ENCODE measurements around the gene FUT2.
"Not testable (repeated sequence)": the region's sequence is repeated elsewhere in the genome, so short reads cannot be mapped to it uniquely, and the experiment has no call there.

The FUT2 gene

DNA sequence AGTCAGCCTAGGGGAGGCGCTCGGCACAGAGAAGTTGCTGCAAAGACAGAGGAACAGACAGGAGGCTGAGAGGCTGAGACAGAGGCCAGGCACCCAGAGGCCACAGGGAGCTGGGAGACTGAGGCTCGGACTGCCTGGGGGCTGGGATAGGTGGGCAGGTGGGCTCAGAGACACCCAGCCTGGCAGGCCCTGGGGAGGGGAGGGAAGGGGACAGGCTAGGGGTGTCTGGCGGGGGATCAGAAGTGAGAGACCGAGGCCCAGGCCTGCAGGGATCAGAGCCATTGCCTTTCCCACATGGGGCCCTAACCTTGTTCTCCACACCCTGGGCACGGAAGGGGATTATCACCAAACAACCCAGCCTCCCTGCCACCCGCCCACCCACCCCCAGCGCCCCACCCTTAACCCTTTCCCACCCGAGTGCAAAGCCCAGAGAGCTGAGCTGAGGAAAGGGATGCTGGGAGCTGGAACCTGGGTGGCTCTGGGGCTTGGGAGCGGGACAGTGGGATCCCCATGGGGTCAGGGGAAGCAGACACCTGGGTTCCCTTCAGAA, 24.2 kb upstream of the FUT2 start:
- DNase-seq, result peak; percentile 84

DNA sequence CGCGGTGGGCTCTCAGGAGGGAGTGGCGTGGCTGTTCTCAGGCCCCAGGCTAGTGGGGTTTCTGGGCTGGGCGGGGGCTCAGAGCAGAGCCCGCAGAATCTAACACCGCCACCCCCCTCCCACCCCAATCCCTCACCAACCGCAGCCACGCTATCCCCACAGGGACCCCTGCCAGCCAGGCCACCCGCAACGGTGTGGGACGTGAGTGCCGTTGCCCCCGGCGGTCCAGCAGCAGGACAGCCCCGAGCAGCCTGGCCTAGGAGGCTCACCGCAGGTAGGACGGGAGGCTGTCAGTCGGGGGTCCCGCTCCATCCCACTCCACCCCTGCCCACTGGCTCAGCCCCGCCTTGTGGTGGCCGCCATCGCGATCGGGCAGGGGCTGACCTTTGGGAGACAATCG, 22.8 kb upstream of the FUT2 start, which contains the start of gene NTN5:
Gene NTN5, minus strand, starts transcription at position 24 of the 400 bp plus-strand sequence. CDS start 2,031 bp downstream, outside the sequence.
- DNase-seq, result no peak

DNA sequence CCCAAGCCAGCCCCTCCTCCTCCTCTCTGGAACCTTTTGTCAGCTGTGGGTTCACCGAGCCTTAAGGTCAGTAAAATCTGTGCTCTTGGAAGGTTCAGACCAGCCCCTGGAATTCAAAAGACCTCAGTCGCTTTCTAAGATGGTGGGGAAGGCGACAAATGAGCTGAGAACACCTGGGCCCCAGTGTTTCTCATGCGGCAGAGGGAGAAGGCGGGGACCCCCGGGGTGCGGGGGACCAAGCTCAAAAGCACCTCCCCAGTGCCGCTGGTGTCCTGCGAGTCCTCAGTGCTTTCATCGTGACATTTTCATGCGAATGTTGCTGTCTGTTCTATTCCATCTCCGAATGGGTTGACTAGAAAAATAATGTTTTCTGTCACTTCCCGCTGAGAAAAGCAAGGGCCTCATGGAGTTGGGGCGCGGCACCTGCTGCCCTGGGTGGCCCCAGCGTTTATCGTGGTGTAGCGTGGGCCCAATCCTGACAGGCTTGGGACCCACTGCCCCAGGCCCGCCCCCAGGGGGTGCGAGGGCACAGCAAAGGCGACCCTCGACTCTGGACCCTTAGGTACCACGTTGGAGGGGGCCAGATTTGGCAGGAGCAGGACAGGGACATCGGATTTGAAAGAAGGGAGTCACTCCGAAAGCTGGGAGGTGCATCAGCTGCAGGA, 22.2 kb upstream of the FUT2 start:
- no peak for DNase-seq

DNA sequence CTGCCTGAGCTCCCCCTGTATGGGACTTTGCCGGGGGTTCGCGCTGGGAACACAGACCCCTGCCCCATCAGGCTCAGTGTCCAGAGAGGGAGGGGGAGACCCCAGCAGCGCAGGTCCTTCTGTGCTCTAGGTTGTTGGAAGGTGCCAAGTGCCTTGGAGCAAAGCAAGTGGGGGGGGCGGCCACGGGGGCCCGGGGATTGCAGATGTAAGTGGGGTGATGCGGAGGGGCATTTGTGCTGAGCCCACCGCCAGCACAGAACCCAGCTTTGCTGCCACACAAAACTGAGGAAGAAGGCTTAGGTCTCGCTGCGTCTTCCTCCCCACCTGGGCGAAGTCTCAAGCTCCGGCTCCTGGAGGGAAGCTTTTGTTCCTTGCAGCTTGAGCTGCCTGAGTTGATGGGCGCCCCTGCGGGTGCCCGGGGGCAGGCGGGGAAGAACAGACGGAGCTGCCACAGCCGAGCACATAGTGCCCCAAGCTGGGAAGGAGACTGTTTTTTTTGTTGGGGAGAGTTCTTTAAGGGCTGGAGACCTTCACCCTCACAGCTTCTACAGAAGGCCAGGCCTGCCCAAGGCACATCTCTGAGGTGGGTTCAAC, 21.5 kb upstream of the FUT2 start:
- no peak for DNase-seq

DNA sequence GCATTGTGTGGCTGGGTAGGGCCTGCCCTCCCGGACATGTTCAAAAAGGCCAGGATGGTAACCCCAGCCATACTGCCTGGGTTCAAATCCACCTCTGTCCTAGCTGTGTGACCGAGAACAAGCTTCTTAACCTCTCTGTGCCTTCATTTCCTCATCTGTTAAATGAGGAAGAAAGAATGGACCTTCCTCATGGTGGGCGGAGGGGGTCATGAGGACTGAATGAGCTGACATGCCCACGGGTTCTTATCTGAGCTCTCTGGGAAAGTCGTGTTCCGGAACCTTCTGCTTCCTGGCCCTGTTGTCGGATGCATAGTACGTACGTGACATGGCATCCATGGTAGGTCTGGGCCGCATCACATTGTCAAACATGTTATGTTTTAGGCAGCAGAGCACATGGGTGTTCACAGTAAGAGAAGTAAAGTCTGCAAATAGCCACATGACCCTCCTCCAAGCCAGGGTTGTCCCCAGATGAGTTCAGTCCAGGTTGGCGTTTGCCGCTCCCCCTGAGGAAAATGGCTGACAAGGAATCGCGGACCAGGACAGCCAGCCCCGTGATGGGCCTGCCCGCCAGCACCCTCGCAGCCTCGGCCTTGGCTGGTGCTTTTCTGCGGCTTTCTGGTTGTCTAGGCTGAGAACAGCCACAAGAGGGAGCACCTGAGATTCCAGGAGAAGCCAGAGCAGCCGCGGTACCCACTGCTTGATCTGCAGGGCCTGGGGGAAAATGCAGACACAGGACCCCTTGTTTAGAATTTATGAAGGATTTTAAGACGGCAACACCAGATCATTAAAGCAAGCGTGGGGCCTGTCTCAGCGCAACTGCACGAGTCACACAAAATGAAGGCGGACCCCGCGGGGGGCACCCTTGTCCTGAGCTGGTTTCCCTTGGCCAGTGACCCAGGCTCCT, 20.6 kb upstream of the FUT2 start:
- DNase-seq, result peak; percentile 92

DNA sequence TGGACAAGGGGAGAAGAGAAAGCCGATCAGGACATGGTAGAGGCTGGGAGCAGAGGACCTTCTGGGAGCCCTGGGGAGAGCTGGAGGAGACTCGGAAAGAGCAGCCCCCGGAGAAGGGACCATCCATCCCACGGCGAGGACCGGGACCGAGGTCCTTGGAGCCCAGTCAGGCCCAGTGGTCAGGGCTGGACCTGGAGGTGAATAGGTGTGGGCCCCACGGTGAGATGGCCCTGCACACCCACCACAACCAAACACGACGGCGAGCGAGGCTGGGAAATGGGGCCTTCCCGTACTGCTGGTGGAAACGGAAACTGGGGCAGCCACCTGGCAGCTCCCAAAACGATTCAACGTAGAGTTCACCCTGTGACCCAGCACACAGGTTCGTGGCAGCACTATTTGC, 19.3 kb upstream of the FUT2 start:
- no peak for DNase-seq

DNA sequence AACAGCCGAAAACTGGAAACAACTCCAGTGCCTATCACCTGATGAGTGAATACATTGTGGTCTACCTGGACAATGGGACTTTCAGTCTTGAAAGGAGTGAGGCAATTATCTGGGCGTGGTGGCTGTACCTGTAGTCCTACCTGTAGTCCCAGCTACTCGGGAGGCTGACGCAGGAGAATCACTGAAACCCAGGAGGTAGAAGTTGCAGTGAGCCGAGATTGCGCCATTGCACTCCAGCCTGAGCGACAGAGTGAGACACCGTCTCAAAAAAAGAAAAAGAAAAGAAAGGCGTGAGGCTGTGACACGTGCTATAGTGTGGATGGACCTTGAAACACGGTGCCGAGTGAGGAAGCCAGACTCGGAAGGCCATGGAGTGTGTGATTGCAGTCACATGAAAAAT, 18.9 kb upstream of the FUT2 start:
- no peak for DNase-seq

DNA sequence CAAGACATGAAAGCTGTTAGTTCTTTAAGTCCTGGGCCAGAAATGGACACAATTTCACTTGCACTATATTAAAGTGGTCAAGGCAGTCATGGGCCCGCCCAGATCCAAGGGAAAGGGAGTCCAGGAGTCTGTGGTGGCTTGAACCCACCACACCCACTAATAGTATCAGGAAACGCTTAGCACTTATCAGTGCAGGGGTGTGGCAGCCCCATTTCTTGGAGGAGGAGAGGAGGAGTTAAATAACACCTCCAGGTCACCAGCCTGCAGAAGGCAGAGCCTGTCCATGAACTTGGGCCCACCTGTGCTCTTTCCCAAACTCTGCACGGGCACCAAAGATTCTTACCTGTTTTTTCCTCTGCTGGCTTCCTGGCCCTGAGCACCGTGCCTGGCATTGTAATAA, 17.6 kb upstream of the FUT2 start:
- DNase-seq, result no peak

DNA sequence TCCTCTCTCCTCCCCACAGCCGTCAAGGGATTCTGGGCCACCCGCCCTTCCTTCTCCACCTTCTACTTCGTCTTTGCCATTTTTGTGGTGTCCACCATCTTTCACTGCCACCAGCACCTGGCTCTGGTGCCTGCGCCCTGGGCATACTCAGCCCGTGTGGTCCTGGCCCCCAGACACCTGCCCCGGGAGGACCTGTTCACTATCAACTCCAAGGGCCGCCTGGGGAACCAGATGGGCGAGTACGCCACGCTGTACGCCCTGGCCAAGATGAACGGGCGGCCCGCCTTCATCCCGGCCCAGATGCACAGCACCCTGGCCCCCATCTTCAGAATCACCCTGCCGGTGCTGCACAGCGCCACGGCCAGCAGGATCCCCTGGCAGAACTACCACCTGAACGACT, 15.8 kb upstream of the FUT2 start:
- not testable (repeated sequence) for DNase-seq

DNA sequence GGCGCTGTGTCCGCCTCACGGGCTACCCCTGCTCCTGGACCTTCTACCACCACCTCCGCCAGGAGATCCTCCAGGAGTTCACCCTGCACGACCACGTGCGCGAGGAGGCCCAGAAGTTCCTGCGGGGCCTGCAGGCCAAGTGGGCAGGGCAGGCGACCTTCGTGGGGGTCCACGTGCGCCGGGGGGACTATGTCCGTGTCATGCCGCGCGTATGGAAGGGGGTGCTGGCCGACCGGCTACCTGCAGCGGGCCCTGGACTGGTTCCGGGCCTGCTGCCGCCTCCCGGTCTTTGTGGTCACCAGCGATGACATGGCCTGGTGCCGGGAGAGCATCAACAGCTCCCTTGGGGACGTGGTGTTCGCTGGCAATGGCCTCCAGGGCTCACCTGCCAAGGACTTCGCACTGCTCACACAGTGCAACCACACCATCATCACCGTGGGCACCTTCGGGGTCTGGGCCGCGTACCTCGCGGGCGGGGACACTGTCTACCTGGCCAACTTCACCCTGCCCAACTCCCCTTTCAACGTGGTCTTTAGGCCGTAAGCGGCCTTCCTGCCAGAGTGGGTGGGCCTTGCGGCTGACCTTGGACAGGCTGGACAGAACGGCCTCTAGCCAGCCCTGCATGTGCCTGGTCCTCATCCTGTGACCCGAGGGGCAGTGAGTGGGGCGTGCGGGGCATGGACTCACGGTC, 15.2 kb upstream of the FUT2 start:
- DNase-seq, result no peak

DNA sequence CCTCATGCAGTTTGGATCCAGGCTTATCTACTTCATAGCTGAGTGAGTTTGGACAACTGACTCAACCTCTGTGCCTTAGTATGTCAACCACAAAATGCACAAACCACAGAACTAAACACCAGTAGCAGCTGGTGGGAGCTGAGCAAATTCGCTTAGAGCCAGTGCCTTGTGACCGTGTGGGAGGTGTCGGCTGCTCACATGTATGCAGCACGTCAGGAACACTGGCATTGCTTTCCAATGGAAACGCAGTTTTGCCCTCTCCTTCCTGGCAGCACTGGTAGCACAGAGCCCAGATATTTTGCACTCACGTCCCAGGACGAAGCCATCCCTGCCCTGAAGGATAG, 14.7 kb upstream of the FUT2 start:
- no peak for DNase-seq

DNA sequence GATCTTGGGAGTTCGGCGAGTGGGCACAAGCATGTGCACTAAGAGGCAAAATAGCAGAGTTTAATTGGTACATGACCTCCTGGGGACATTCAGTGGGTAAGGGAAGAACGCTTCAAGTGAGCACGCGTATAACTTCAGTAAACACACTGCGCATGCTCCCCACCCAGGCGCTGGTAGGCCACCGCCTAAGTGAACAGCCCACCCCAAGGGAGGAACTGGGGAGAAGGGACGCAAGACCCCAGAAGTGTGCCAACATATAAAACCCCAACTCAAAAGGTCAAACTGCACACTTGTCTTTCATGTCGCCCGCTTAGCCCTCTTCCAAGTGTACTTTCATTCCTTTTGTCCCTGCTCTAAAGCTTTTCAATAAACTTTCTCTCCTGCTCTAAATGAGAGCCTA, 12.4 kb upstream of the FUT2 start:
- no peak for DNase-seq

DNA sequence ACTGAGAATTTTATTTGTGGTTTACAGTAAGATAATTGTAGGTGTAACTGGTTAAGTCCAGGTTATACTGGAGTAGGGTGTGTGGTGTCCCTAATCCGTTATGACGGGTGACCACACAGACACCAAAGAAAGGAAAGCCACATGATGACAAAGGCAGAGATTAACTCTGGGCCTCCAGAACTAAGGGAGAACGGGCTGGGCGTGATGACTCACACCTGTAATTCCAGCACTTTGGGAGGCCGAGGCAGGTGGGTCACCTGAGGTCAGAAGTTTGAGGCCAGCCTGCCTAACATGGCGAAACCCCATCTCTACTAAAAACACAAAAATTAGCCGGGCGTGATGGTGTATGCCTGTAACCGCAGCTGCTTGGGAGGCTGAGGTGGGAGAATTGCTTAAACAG, 10.2 kb upstream of the FUT2 start:
- no peak for DNase-seq

DNA sequence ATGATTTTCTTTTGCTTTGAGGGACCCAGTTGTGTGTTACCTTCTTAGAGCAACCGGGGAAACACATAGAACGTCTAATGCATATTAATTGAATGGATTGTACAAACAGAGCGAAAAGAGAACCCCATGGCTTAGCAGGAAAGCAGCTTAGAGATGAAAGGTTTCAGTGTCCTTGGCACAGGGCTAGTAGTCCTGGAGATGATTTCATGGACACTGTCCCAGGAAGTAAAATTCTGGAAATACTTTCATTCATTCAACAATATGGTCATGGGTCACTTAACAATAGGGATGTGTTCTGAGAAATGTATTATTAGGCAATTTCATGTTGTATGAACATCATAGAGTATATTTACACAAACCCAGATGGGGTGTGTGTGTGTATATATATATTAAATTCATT, 9.7 kb upstream of the FUT2 start:
- no peak for DNase-seq

DNA sequence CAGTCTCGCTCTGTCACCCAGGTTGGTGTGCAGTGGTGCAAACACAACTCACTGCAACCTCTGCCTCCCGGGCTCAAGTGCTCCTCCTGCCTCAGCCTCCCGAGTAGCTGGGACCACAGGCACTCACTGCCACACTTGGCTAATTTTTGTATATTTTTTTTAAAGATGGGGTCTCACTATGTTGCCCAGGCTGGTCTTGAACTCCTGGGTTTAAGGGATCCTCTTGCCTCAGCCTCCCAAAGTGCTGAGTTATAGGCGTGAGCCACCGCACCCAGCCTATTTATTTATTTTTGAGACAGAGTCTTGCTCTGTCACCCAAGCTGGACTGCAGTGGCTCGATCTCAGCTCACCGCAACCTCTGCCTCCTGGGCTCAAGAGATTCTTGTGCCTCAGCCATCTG, 9.1 kb upstream of the FUT2 start:
- DNase-seq, result not testable (repeated sequence)

DNA sequence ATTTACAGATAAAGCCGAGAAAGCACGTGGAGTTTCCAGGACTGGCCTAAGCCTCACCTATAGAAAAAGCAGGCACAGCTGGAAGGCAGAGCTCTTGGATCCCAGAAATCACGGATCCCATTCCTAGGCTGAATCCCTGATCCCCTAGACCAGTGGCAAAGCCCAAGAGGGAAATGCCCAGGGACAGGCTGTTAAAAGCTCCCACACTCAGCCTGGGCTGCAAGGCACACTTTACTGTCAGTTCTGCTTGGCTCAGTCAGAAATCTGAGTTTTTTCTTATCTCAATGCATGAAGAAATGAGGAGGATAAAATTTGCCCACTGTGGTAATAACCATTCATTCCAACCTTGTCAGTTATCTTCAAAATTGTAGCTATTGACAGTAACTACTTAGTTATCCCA, 8.0 kb upstream of the FUT2 start:
- DNase-seq, result no peak

DNA sequence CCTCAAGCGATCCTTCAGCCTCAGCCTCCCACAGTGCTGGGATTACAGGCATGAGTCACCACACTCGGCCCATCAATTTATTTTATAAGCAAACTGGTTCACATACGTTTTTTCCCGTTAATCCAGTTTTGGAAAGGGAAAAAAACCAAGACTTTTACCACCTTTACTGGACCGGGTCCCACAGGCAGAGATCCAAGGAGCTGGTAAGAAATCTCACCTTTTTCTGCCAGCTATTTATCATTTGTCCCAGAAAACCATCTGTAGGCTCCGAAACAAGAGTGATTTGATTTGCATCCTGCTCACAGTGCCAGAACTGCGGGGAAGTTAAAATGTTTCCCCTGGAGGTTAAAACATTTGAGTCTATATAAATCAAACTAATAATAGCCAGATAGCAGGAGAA, 6.3 kb upstream of the FUT2 start:
- no peak for DNase-seq

DNA sequence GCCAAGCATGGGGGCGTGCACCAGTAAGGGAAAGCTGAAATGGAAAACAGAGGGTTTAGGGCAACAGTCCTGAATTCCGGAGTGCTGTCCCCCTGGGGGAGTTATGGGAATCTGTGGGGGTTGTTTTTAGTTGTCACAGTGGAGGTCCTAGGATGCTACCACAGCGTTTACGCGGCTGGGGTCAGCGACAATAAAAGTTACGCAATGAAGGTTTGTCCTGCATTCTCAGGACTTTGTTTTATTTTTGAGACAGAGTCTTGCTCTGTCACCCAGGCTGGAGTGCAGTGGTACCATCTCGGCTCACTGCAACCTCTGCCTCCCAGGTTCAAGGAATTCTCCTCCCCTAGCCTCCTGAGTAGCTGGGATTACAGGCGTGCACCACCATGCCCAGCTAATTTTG, 2.1 kb upstream of the FUT2 start:
- DNase-seq, result not testable (repeated sequence)

DNA sequence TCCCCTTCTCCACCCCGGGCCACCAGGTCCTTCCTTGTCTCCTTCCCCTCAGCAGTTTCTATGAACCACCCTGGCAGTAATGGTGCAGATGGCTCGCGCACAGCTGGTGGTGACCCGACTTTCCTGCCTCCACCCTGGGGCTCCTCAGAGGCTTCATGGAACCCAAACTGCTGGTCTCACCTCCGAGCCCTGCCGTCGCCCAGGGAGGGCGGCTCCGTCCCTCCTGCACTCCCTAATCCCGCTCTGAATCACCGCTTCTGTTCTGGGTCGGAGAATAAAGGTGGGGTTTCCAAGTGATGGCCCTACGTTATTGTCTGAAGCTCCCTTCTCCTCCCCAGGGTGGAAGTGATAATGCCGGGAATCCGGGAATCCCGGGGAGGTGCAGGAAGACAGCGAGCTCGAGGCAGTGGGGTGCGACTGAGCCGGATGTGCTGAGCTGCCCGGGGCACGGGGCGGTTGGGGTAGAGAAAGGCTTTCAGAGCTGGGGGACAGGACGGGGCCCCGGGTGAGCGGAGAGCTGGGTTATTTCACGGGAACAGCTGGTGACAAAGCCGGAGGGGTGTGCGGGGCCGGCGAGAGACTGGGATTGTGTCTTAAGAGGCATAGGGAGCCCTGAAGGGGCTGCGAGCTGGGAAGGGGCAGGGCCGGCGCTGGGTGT, 711 bp downstream of the FUT2 start:
- peak; percentile 43 for DNase-seq

DNA sequence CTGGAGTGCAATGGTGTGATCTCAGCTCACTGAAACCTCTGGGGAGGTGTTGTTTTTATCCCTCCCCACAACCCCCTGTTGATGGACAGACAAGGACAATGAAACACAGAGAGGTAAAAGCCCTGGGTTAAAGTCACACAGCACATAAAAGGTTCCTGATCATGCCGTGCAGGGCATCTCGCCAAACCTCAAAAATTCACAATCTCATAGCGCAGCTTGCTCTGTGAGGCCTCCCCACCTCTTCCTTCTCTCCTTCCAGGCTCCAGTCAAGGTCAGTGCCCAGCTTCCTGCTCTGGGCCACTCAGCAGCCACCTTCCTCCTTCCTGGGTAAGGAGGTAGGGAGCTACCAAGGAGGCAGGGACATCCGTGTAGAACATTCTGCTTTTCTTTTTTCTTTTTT, 2.3 kb downstream of the FUT2 start:
- DNase-seq, result no peak

DNA sequence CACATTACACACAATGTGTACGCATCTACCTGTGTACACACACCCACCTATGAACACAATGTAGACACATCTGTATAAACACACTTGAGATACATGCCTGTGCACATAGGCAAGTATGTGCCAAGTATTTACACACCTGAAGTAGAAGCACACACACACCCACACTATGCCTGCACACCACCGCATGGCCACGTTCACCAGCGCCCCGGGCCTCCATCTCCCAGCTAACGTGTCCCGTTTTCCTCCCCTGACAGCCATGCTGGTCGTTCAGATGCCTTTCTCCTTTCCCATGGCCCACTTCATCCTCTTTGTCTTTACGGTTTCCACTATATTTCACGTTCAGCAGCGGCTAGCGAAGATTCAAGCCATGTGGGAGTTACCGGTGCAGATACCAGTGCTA, 6.9 kb downstream of the FUT2 start:
- no peak for DNase-seq

DNA sequence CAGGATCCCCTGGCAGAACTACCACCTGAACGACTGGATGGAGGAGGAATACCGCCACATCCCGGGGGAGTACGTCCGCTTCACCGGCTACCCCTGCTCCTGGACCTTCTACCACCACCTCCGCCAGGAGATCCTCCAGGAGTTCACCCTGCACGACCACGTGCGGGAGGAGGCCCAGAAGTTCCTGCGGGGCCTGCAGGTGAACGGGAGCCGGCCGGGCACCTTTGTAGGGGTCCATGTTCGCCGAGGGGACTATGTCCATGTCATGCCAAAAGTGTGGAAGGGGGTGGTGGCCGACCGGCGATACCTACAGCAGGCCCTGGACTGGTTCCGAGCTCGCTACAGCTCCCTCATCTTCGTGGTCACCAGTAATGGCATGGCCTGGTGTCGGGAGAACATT, 7.5 kb downstream of the FUT2 start:
- no peak for DNase-seq

DNA sequence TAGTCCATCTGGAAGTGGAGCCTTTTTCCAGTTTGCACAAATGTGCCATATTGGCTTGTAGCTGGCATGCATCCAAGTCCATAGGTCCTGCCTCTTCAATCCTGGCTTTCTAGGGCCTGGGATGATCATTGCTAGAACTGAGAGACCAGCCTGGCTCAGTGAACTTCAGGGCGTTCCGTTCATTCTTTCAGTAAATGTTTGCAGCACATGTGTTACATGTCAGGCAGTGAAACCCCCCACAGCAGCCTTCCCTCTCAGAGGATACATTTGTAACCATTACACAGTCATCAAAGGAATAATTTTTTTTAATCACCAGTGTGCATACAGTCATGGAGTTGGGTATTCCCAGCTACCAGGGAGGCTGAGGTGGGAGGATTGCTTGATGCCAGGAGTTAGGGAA, 9.7 kb downstream of the FUT2 start:
- DNase-seq, result no peak
